Epithelial cell of proximal tubule (primary cell): ENCODE data around the gene SELL. TPM values are rescaled to one million over a fixed set of nuclear protein-coding genes. Genes with fewer than 3 reads are reported as not detected.

Source experiments
- DNase-seq: peaks from one replicate; pipeline ENCODE4 v3.0.0-alpha.2; 2011; ENCODE audit warnings: low read depth
- H3K4me3 ChIP-seq: 2 replicates; pipeline ENCODE4 v1.5.1; 2011; ENCODE audit warnings: low read depth, mild to moderate bottlenecking, low read length
- total RNA-seq: library from RNA; depleted of rRNA; stranded (reverse); fragments of >200 nt; gene quantifications from 2 replicates; pipeline ENCODE4 v1.2.3, GENCODE V29; 2015
- TF ChIP-seq, protein P1 (sequence below): conservative IDR thresholded peaks from 2 replicates; pipeline ENCODE4 v1.5.1; 2012; ENCODE audit warnings: low read depth, mild to moderate bottlenecking, low read length

The SELL gene
- total RNA-seq, 1 donor from 2014 or later: not detected

- TF ChIP-seq, protein P1, sequence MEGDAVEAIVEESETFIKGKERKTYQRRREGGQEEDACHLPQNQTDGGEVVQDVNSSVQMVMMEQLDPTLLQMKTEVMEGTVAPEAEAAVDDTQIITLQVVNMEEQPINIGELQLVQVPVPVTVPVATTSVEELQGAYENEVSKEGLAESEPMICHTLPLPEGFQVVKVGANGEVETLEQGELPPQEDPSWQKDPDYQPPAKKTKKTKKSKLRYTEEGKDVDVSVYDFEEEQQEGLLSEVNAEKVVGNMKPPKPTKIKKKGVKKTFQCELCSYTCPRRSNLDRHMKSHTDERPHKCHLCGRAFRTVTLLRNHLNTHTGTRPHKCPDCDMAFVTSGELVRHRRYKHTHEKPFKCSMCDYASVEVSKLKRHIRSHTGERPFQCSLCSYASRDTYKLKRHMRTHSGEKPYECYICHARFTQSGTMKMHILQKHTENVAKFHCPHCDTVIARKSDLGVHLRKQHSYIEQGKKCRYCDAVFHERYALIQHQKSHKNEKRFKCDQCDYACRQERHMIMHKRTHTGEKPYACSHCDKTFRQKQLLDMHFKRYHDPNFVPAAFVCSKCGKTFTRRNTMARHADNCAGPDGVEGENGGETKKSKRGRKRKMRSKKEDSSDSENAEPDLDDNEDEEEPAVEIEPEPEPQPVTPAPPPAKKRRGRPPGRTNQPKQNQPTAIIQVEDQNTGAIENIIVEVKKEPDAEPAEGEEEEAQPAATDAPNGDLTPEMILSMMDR: no peak
- H3K4me3 ChIP-seq: no peak overlapping the region
- no peak for DNase-seq
These were observed 3.4 kb downstream of the SELL start for GRCh38 chr1:169707912-169708604.

GRCh38 chr1:169704797-169705196 lies 6.6 kb downstream of the SELL start:
- TF ChIP-seq, protein P1: no peak
- no peak overlapping the region for H3K4me3 ChIP-seq
- DNase-seq: no peak

DNA sequence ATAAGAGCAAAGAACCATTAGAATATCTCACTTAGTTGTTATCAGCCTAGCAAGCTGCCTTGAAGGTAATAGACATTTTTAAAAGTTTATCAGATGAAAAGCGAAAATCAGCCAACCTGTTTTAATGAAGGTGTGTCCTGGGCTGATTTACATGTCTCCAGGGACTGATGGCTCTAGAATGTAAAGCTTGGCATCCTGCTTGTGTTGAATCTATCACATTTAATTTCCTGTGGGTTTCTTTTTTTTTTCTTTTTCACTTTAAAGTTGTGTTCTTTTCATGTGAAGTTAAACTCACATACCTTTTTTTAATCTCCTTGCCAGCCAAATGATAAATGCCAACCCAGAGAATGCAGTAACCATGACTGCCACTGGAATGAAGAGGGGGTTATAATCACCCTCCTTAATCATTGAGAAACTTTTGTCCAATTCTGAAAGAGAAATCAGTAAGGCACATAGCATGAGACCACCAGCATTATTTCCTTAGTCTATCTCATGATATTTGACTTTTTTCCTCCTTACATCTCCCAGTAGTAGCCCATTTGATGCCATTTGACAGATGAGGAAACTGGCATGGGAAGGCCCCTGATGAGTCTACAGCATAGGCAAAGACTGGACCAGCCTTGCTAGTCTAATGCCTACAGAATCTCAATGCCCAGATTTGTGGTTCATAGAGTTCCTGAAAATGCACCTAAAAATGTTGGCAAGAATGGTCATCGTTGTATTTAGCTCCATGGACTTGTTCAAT lies 10.0 kb downstream of the SELL start:
- no peak for DNase-seq
- TF ChIP-seq, protein P1: no peak
- no peak overlapping the region for H3K4me3 ChIP-seq

DNA sequence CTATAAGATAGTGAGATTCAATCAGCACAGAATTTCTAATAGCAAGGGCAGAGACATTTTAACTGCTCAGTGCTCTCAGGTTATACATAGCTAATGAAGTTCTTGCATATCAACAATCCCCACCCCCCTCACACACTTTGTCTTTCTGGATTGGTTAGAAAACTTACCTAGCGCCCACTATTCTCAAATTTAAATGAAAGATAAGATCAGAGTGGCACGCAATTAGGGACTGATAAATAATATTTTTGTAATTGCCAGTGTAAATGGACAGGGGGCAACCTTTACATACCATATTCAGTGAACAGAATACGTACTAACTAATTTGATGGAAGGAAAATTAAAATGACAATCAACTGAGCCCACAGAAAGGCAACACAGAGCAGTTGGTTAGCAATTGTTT lies 11.7 kb downstream of the SELL start:
- TF ChIP-seq, protein P1: no peak
- H3K4me3 ChIP-seq: no peak overlapping the region
- DNase-seq: no peak

DNA sequence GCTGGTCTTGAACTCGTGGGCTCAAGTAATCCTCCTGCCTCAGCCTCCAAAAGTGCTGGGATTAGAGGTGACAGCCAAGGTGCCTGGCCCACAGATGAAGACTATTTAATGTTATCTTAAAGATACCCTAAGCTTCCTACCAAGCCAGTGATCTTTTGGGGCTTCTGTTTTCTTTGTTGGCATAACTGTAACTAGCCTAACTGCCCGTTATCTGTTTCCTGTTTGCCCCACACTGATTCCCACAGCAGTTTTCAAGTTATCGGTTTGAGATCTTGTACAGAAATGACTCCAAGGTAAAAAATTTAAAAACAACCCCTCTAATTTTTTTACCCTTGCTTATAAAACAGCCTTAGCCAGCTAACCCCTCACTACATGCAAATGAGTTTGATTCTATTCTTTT lies 12.4 kb downstream of the SELL start:
- DNase-seq: no peak
- no peak overlapping the region for H3K4me3 ChIP-seq
- TF ChIP-seq, protein P1: no peak

DNA sequence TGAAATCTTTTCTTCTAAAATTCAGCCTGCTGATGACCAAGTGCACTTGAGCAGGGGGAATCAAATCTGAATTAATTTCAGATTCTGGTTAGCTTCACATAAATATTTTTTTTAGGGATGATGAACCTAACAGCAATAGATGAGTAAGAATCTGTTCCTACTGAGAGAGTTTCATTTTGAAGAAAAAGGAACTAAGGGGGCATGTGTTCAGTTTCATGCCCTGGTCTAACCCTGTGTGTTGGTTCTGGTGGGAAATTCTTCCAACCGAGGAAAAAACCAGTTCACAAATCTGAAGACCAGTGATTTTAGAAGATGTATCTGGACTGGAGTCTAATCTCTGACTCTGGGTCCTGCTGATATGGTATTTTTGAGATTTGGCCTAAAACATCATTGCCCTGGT lies 13.7 kb downstream of the SELL start:
- H3K4me3 ChIP-seq: no peak overlapping the region
- no peak for DNase-seq
- TF ChIP-seq, protein P1: no peak
